GM21423 (cell line): Measurements from ENCODE around the gene GTF3C5.

Experiments used
- ATAC-seq: cut with Tn5 transposase; IDR thresholded peaks from one replicate; pipeline ENCODE4 v1.9.1; 2021; ENCODE audit warnings: mild to moderate bottlenecking, moderate library complexity; ENCODE audit not compliant: unreplicated experiment

The GTF3C5 gene

DNA sequence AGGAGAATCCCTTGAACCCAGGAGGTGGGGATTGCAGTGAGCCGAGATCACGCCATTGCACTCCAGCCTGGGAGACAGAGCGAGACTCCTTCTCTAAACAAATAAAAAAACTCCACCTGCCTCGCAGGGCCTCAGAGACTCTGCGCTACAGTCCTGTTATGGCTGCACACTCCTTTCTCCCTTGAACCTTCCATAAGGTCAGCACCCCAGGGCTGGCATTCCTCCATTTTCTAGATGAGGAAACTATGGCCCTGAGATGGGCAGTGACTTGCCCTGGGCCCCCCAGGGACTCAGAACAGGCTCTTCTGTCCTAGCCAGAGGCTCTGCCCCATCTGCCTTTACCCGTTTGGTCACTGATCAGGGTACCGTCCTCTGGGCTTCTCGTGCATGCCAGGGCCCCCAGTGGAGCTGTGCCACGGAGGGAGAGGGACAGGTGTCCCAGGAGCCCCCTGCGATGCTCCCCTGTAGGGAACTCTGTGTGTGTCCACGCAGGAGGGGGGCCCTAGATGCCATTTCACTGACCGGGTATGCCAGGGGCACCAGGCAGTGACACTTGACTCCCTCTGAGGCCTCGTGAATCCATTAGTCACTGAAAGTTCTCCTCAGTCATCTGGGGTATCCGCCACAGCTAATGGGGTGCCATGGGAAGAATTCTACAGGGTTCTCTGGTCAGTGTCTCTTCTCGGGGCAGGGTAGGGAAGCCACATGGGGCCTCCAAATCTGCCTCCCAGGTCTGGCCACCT is 74.1 kb downstream of the GTF3C5 start:
- ATAC-seq, result no peak

DNA sequence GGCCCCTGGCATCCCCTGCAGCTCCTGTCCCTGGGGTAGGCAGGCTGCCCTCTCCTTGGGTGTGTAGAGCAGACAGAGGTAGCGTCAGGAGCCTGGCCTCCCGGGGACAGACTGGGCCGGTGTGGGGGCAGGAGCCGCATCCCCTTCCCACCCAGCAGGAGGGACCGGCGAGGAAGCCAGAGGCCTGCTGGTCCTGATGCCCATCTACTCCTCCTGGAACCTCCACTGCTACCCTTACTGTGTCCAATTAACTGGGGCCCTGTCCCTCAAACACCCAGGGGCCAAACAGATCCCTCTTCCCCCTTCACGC is 74.6 kb downstream of the GTF3C5 start:
- no peak for ATAC-seq

DNA sequence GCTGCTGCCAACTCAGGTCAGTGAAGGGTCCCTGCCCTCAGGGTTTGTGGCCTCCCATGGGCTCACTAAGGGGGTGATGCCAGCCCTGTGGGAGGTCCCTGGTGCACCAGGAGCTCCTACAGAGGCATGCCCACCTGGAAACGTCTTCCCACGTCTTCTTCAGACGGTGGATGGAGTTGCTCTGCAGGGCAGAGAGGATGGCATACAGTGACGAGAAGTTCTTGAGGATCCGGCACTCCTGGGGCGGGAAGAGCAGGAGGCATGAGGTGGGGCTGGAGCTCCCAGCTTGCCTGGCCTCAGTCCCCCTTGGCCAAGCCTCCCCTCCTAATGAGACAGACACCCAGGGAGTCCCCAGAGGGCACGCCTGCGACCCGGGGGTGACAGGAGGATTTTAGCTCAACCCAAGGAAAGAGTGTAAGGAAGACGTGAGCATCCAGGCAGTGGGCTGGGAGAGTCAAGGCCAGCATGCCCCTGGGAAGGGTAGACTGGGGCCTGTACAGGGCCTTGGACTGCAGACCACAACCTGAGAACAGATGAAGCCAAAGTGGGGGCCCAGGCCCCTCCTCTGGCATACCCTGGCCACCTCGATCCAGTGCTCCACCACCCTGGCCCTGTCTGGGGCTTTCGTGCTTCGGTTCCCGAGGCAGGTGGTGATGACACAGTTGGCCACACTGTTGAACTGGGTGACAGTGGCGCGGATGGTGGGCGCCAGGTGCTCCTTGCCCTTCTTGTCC is 75.9 kb downstream of the GTF3C5 start:
- ATAC-seq, result no peak

DNA sequence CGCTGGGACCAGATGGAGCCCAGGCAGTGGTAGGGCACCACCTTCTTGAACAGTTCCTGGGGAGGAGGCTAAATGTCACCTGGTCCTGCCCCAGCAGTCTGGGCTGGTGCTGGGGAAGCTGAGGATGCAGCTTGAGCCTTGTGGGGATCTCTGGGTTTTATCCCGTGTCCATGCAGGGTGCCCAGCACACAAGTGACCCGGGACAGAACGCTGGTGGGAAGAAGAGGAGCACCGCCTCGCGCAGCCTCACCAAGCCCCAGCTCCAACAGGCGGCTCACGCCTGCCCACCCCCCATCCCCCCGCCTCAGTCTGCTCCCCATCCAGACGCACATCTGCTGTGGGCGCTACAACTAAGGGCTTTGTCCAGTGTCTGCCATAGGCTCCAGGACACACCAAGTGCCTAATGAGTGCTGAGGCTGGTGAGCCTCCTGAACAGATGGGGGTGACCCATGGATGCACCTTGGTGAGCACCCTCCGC is 76.5 kb downstream of the GTF3C5 start:
- ATAC-seq, result no peak
